Measurements from ENCODE around the gene SCG2. TPM values are rescaled to one million over a fixed set of nuclear protein-coding genes. Genes with fewer than 3 reads are reported as not detected.

Gene SCG2
- 1 to 10 TPM; 1.7 to 6.0 TPM for total RNA-seq
- 1 to 10 TPM; 1.5 to 4.1 TPM for polyA plus RNA-seq
- long read RNA-seq, donor 1, transcript SCG2-201 (2 exons, 2,576 nt), result major isoform, 8 of 8 reads
- long read RNA-seq, donor 1, partial matches to known transcripts, result 0 of 8 reads
- long read RNA-seq, donor 1, other reads (novel, unspliced or antisense), result 0 of 8 reads
- long read RNA-seq, donor 2, partial matches to known transcripts, result 0 of 2 reads
- long read RNA-seq, donor 2, other reads (novel, unspliced or antisense), result 1 of 2 reads

DNA sequence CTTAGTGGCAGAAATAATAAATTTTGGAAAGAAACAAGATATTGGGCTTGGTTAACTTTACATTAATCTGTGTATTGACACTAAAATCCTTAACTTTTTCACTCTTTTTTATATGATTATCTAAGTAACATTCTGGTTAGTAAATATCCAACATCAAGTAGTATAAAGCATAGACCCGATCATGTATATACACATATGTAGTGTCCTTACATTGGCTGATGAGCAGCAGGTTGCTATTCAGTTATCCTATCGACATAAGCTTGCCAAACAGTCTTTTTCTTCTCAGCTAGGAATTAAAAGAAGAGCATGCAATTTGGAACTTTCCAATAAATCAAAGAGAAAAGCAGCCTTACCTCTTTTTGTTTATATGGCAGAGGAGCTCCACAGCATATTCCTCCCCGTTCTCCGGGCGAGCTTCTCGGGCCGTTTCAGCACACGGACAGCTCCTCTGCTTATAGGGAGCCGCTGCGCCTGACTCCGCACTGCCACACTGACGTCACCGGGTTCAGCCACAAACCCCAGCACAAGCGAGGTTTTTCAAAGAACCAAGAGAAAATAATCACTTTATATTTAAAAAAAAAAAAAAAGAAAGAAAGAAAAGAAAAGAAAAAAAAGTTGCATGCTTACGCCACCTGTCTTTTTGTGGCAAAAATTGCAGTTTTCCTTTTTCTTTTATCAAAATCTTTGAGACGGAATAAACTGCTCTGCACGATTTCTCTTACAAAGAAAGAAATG lies at the start of gene SCG2:
TSS of gene SCG2 (minus strand) at position 430 of the 735 bp plus-strand sequence. CDS start 3,079 bp downstream, outside the sequence.
- H3K27me3 ChIP-seq (ENCODE audit: control insufficient read depth in 1 of 2, insufficient read depth in 2 of 2, low read length in 1 of 2), result no peaks in the 10 kb centered on the region
- DNase-seq (peak; percentile 88 to 92), ATAC-seq (ENCODE audit: low FRiP score) (peak; percentile 96)
- intact Hi-C loops (cut with DNase I), result no loop called here
- WGBS, 2 donors, result 6% methylated on average over 17 of the region's 17 CpGs
- no peak within 1 kb of the TSS for H3K4me3 ChIP-seq (ENCODE audit: low read length in 2 of 2)
- H3K27ac ChIP-seq (ENCODE audit: low read depth in 1 of 2, low read length in 2 of 2), result no peak within 1 kb of the TSS
- H3K36me3 ChIP-seq (ENCODE audit: control insufficient read depth in 1 of 2, insufficient read depth in 2 of 2, low read length in 1 of 2), result no peaks in the 10 kb centered on the region
- peaks cover 0 to 1% of the 10 kb centered on the region in 2 donors for H3K4me1 ChIP-seq (ENCODE audit: control insufficient read depth in 1 of 2, insufficient read depth in 2 of 2, low read length in 2 of 2)
- H3K9me3 ChIP-seq (ENCODE audit: control insufficient read depth, low read length), result no peaks in the 10 kb centered on the region

GRCh38 chr2:223649554-223650533 lies 47.7 kb upstream of the SCG2 start:
- DNase-seq, result no peak
- intact Hi-C loops (cut with DNase I), result no loop called here
- no peaks in the 10 kb centered on the region for H3K27me3 ChIP-seq (ENCODE audit: control insufficient read depth in 1 of 2, insufficient read depth in 2 of 2, low read length in 1 of 2)

DNA sequence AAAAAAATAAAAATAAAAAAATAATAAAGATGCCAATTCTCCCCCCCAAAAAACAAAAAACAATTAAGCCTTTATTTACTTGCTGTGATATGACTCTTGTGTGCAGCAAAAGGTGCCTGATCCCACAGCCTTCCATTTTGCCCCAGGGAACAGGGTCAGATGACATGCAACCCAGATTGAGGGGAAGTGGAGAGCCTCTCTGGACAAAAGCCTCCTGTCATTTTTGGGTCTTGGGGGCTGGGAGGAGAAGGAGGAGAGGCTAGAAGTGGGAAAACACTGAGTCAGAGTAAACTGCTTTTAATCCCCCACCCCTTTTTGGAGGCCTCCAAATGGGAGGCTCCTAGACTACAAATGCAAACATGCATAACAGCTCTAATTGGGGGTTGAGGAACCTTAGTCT lies 46.6 kb upstream of the SCG2 start:
- H3K36me3 ChIP-seq (ENCODE audit: control insufficient read depth in 1 of 2, insufficient read depth in 2 of 2, low read length in 1 of 2), result no peaks in the 10 kb centered on the region
- H3K4me1 ChIP-seq (ENCODE audit: control insufficient read depth in 1 of 2, insufficient read depth in 2 of 2, low read length in 2 of 2), result peaks cover 0 to 2% of the 10 kb centered on the region in 2 donors
- no peak overlapping the region for H3K4me3 ChIP-seq (ENCODE audit: low read length in 2 of 2)
- intact Hi-C loops (cut with DNase I), result no loop called here
- H3K9me3 ChIP-seq (ENCODE audit: control insufficient read depth, low read length), result peaks cover 1% of the 10 kb centered on the region
- H3K27me3 ChIP-seq (ENCODE audit: control insufficient read depth in 1 of 2, insufficient read depth in 2 of 2, low read length in 1 of 2), result no peaks in the 10 kb centered on the region
- no peak overlapping the region for H3K27ac ChIP-seq (ENCODE audit: low read depth in 1 of 2, low read length in 2 of 2)
- DNase-seq (no peak), ATAC-seq (ENCODE audit: low FRiP score) (no peak)

More at GRCh38 chr2:223649554-223650533, 47.7 kb upstream of the SCG2 start:
- no peak overlapping the region for H3K27ac ChIP-seq (ENCODE audit: low read depth in 1 of 2, low read length in 2 of 2)
- peaks cover 1% of the 10 kb centered on the region for H3K9me3 ChIP-seq (ENCODE audit: control insufficient read depth, low read length)
- no peak overlapping the region for H3K4me3 ChIP-seq (ENCODE audit: low read length in 2 of 2)
- no peaks in the 10 kb centered on the region for H3K36me3 ChIP-seq (ENCODE audit: control insufficient read depth in 1 of 2, insufficient read depth in 2 of 2, low read length in 1 of 2)
- 83 to 89% methylated on average over 8 of the region's 8 CpGs for WGBS, 2 donors
- H3K4me1 ChIP-seq (ENCODE audit: control insufficient read depth in 1 of 2, insufficient read depth in 2 of 2, low read length in 2 of 2), result no peaks in the 10 kb centered on the region
- no peak for ATAC-seq (ENCODE audit: low FRiP score)

- Histone ChIP-seq H3K4me1 (ENCODE audit: control insufficient read depth in 1 of 2, insufficient read depth in 2 of 2, low read length in 2 of 2) (peaks cover 0 to 2% of the 10 kb centered on the region in 2 donors), H3K27ac (ENCODE audit: low read depth in 1 of 2, low read length in 2 of 2) (no peak overlapping the region), H3K4me3 (ENCODE audit: low read length in 2 of 2) (no peak overlapping the region), H3K9me3 (ENCODE audit: control insufficient read depth, low read length) (peaks cover 1% of the 10 kb centered on the region), H3K27me3 (ENCODE audit: control insufficient read depth in 1 of 2, insufficient read depth in 2 of 2, low read length in 1 of 2) (no peaks in the 10 kb centered on the region), H3K36me3 (ENCODE audit: control insufficient read depth in 1 of 2, insufficient read depth in 2 of 2, low read length in 1 of 2) (no peaks in the 10 kb centered on the region)
- intact Hi-C loops (cut with DNase I), result no loop called here
- ATAC-seq (ENCODE audit: low FRiP score) (no peak), DNase-seq (no peak)
- 92% methylated on average over 6 of the region's 6 CpGs for WGBS, 2 donors
These were observed 45.2 kb upstream of the SCG2 start for GRCh38 chr2:223647258-223647952.

DNA sequence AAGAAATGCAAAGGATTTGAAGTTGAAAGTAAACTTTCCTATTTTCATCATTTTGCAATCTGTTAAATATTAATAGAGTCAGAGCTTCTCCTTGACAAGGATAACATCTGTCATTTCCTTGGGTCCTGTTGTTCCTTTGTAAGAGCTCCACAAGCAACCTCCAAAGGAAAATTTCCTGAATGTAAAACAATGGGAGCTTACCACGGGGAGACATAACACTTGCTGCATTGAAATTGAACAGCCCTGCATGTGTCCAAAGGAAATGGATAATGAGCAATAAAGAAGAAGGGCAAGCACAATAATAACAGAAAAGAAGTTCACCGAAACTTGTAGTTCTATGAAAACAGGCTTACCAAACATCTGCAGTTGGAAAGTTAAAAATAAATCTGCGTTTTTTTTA lies 42.0 kb upstream of the SCG2 start:
- no peaks in the 10 kb centered on the region for H3K36me3 ChIP-seq (ENCODE audit: control insufficient read depth in 1 of 2, insufficient read depth in 2 of 2, low read length in 1 of 2)
- H3K4me1 ChIP-seq (ENCODE audit: control insufficient read depth in 1 of 2, insufficient read depth in 2 of 2, low read length in 2 of 2), result peaks cover 2 to 5% of the 10 kb centered on the region in 2 donors
- DNase-seq, result no peak
- H3K9me3 ChIP-seq (ENCODE audit: control insufficient read depth, low read length), result no peaks in the 10 kb centered on the region
- no peak overlapping the region for H3K27ac ChIP-seq (ENCODE audit: low read depth in 1 of 2, low read length in 2 of 2)
- intact Hi-C loops (cut with DNase I), result no loop called here
- whole genome bisulfite sequencing, 2 donors, result 61 to 64% methylated on average over 3 of the region's 3 CpGs
- no peak for ATAC-seq (ENCODE audit: low FRiP score)
- no peaks in the 10 kb centered on the region for H3K27me3 ChIP-seq (ENCODE audit: control insufficient read depth in 1 of 2, insufficient read depth in 2 of 2, low read length in 1 of 2)
- H3K4me3 ChIP-seq (ENCODE audit: low read length in 2 of 2), result no peak overlapping the region

- peak; percentile 50 for ATAC-seq (ENCODE audit: low FRiP score)
- H3K27me3 ChIP-seq (ENCODE audit: control insufficient read depth in 1 of 2, insufficient read depth in 2 of 2, low read length in 1 of 2), result no peaks in the 10 kb centered on the region
- no peak overlapping the region for H3K4me3 ChIP-seq (ENCODE audit: low read length in 2 of 2)
- peaks cover 2 to 5% of the 10 kb centered on the region in 2 donors for H3K4me1 ChIP-seq (ENCODE audit: control insufficient read depth in 1 of 2, insufficient read depth in 2 of 2, low read length in 2 of 2)
- H3K9me3 ChIP-seq (ENCODE audit: control insufficient read depth, low read length), result no peaks in the 10 kb centered on the region
- no peaks in the 10 kb centered on the region for H3K36me3 ChIP-seq (ENCODE audit: control insufficient read depth in 1 of 2, insufficient read depth in 2 of 2, low read length in 1 of 2)
- no peak for DNase-seq
- intact Hi-C loops (cut with DNase I), result no loop called here
- H3K27ac ChIP-seq (ENCODE audit: low read depth in 1 of 2, low read length in 2 of 2), result no peak overlapping the region
- 16 to 19% methylated on average over 4 of the region's 4 CpGs for WGBS, 2 donors
These were observed 41.1 kb upstream of the SCG2 start for GRCh38 chr2:223643309-223643708.

DNA sequence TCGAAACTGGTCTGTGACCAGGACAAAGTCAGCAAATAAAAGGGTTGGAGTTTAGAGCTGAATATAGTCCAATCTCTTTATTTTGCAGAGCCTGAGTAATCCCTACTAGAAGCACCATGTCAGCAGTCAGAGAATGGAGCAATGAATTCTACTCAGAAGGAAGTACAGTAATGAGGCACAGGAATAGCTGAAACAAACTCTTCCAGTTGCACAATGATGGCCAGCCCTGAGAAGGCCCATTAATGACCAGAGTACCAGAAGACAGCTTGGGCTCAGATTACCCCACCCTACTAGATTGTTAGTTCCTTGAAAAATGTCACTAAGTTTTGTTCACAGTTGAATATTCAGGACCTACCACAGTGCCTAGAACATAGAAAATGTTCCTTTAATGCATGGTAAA lies 40.3 kb upstream of the SCG2 start:
- 74 to 81% methylated on average over 1 of the region's 1 CpG for WGBS, 2 donors
- ATAC-seq (ENCODE audit: low FRiP score), result no peak
- no peaks in the 10 kb centered on the region for H3K36me3 ChIP-seq (ENCODE audit: control insufficient read depth in 1 of 2, insufficient read depth in 2 of 2, low read length in 1 of 2)

DNA sequence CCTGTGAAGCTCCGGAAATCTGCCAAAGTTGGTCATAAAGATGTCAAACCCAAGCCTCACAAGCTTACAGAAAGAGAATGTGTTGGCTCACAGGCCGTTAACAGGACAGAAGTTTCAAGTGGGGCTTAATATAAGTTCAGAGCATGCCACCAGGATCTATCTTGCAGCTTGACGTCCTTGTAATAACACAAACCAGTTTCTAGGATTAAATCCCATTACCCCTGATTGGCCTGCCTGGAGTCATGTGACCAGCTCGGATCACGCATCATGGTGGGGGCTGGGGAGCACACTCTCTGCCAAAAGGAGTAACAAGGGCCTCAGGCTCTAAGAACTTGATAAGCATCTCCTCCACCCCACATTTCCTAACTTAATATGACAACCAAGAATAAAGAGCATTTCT lies 38.9 kb upstream of the SCG2 start:
- Histone ChIP-seq H3K4me1 (ENCODE audit: control insufficient read depth in 1 of 2, insufficient read depth in 2 of 2, low read length in 2 of 2) (peaks cover 2 to 5% of the 10 kb centered on the region in 2 donors), H3K36me3 (ENCODE audit: control insufficient read depth in 1 of 2, insufficient read depth in 2 of 2, low read length in 1 of 2) (no peaks in the 10 kb centered on the region), H3K27ac (ENCODE audit: low read depth in 1 of 2, low read length in 2 of 2) (no peak overlapping the region), H3K27me3 (ENCODE audit: control insufficient read depth in 1 of 2, insufficient read depth in 2 of 2, low read length in 1 of 2) (no peaks in the 10 kb centered on the region), H3K4me3 (ENCODE audit: low read length in 2 of 2) (no peak overlapping the region), H3K9me3 (ENCODE audit: control insufficient read depth, low read length) (no peaks in the 10 kb centered on the region)
- DNase-seq (no peak), ATAC-seq (ENCODE audit: low FRiP score) (no peak)
- WGBS, 2 donors, result 20 to 25% methylated on average over 5 of the region's 5 CpGs
- intact Hi-C loops (cut with DNase I), result no loop called here

More for the DNA sequence above, 40.3 kb upstream of the SCG2 start:
- H3K4me3 ChIP-seq (ENCODE audit: low read length in 2 of 2), result no peak overlapping the region
- peaks cover 2 to 5% of the 10 kb centered on the region in 2 donors for H3K4me1 ChIP-seq (ENCODE audit: control insufficient read depth in 1 of 2, insufficient read depth in 2 of 2, low read length in 2 of 2)
- no peak overlapping the region for H3K27ac ChIP-seq (ENCODE audit: low read depth in 1 of 2, low read length in 2 of 2)
- H3K27me3 ChIP-seq (ENCODE audit: control insufficient read depth in 1 of 2, insufficient read depth in 2 of 2, low read length in 1 of 2), result no peaks in the 10 kb centered on the region
- DNase-seq, result no peak
- intact Hi-C loops (cut with DNase I), result no loop called here
- no peaks in the 10 kb centered on the region for H3K9me3 ChIP-seq (ENCODE audit: control insufficient read depth, low read length)

All from aorta (tissue), 5 donors.